ENCODE measurements around the gene TRIB2. TPM values are rescaled to one million over a fixed set of nuclear protein-coding genes. Genes with fewer than 3 reads are reported as not detected.

Gene TRIB2
- total RNA-seq, 1 donor from 2014 or later: 6.3 TPM

- H3K9me3 Mint-ChIP-seq: no peaks in the 10 kb centered on the region
- H3K27ac Mint-ChIP-seq: peak overlapping the region; percentile 82
- DNase-seq (ENCODE audit: low spot score): no peak
- peaks cover 69% of the 10 kb centered on the region for H3K4me1 Mint-ChIP-seq (ENCODE audit: low read depth)
- peaks cover 10% of the 10 kb centered on the region for H3K27me3 Mint-ChIP-seq (ENCODE audit: insufficient read depth)
- intact Hi-C loops (cut with micrococcal nuclease): loop anchor here (2.0 to 10.0 kb wide), 8 partner anchors 111 to 1376 kb away; partner anchors contain the start of genes E2F6 and ROCK2
- peaks cover 24% of the 10 kb centered on the region for H3K36me3 Mint-ChIP-seq (ENCODE audit: low read depth)
- H3K4me3 Mint-ChIP-seq: peak overlapping the region; percentile 91
These were observed 1.4 kb downstream of the TRIB2 start for GRCh38 chr2:12718015-12718671.

- Mint-ChIP-seq H3K4me3 (peak overlapping the region; percentile 91), H3K4me1 (ENCODE audit: low read depth) (peaks cover 72% of the 10 kb centered on the region), H3K27me3 (ENCODE audit: insufficient read depth) (peaks cover 11% of the 10 kb centered on the region), H3K27ac (peak overlapping the region; percentile 34), H3K36me3 (ENCODE audit: low read depth) (peaks cover 29% of the 10 kb centered on the region), H3K9me3 (no peaks in the 10 kb centered on the region)
- DNase-seq (ENCODE audit: low spot score): no peak
- intact Hi-C loops (cut with micrococcal nuclease): loop anchor here (2.0 to 10.0 kb wide), 8 partner anchors 112 to 1377 kb away; partner anchors contain the start of genes E2F6 and ROCK2
These were observed 2.1 kb downstream of the TRIB2 start for GRCh38 chr2:12718711-12719399.

- Mint-ChIP-seq H3K4me3 (peak overlapping the region; percentile 91), H3K4me1 (ENCODE audit: low read depth) (peaks cover 73% of the 10 kb centered on the region), H3K27ac (peak overlapping the region; percentile 53), H3K36me3 (ENCODE audit: low read depth) (peaks cover 35% of the 10 kb centered on the region), H3K9me3 (no peaks in the 10 kb centered on the region), H3K27me3 (ENCODE audit: insufficient read depth) (peaks cover 12% of the 10 kb centered on the region)
- no peak for DNase-seq (ENCODE audit: low spot score)
- intact Hi-C loops (cut with micrococcal nuclease): loop anchor here (1.0 to 10.0 kb wide), 9 partner anchors 9 to 1377 kb away; partner anchors contain the start of genes E2F6 and ROCK2
These were observed 2.9 kb downstream of the TRIB2 start for GRCh38 chr2:12719400-12720277.

- no peak for DNase-seq (ENCODE audit: low spot score)
- Mint-ChIP-seq H3K36me3 (ENCODE audit: low read depth) (peaks cover 41% of the 10 kb centered on the region), H3K4me1 (ENCODE audit: low read depth) (peaks cover 73% of the 10 kb centered on the region), H3K27ac (no peak overlapping the region), H3K27me3 (ENCODE audit: insufficient read depth) (peaks cover 12% of the 10 kb centered on the region), H3K9me3 (no peaks in the 10 kb centered on the region), H3K4me3 (peak overlapping the region; percentile 91)
- intact Hi-C loops (cut with micrococcal nuclease): loop anchor here (1.0 kb wide), 1 partner anchor 8 kb away; no protein-coding TSS in a partner anchor
These were observed 3.5 kb downstream of the TRIB2 start for GRCh38 chr2:12720278-12720620.

- peaks cover 43% of the 10 kb centered on the region for H3K36me3 Mint-ChIP-seq (ENCODE audit: low read depth)
- no peak for DNase-seq (ENCODE audit: low spot score)
- no peaks in the 10 kb centered on the region for H3K9me3 Mint-ChIP-seq
- H3K4me3 Mint-ChIP-seq: peak overlapping the region; percentile 91
- H3K27ac Mint-ChIP-seq: no peak overlapping the region
- intact Hi-C loops (cut with micrococcal nuclease): loop anchor here (1.0 kb wide), 1 partner anchor 7 kb away; no protein-coding TSS in a partner anchor
- peaks cover 73% of the 10 kb centered on the region for H3K4me1 Mint-ChIP-seq (ENCODE audit: low read depth)
- peaks cover 12% of the 10 kb centered on the region for H3K27me3 Mint-ChIP-seq (ENCODE audit: insufficient read depth)
These were observed 4.1 kb downstream of the TRIB2 start for GRCh38 chr2:12720754-12721378.

- peaks cover 48% of the 10 kb centered on the region for H3K36me3 Mint-ChIP-seq (ENCODE audit: low read depth)
- H3K27ac Mint-ChIP-seq: no peak overlapping the region
- H3K9me3 Mint-ChIP-seq: no peaks in the 10 kb centered on the region
- H3K4me3 Mint-ChIP-seq: peak overlapping the region; percentile 91
- intact Hi-C loops (cut with micrococcal nuclease): no loop called here
- H3K27me3 Mint-ChIP-seq (ENCODE audit: insufficient read depth): peaks cover 9% of the 10 kb centered on the region
- no peak for DNase-seq (ENCODE audit: low spot score)
- peaks cover 78% of the 10 kb centered on the region for H3K4me1 Mint-ChIP-seq (ENCODE audit: low read depth)
These were observed 5.1 kb downstream of the TRIB2 start for GRCh38 chr2:12721566-12722446.

- Mint-ChIP-seq H3K9me3 (no peaks in the 10 kb centered on the region), H3K27me3 (ENCODE audit: insufficient read depth) (peaks cover 9% of the 10 kb centered on the region), H3K27ac (no peak overlapping the region), H3K4me1 (ENCODE audit: low read depth) (peaks cover 87% of the 10 kb centered on the region), H3K4me3 (no peak overlapping the region), H3K36me3 (ENCODE audit: low read depth) (peaks cover 48% of the 10 kb centered on the region)
- intact Hi-C loops (cut with micrococcal nuclease): no loop called here
- DNase-seq (ENCODE audit: low spot score): no peak
These were observed 5.9 kb downstream of the TRIB2 start for GRCh38 chr2:12722447-12723316.

- intact Hi-C loops (cut with micrococcal nuclease): no loop called here
- no peaks in the 10 kb centered on the region for H3K9me3 Mint-ChIP-seq
- no peak for DNase-seq (ENCODE audit: low spot score)
- H3K36me3 Mint-ChIP-seq (ENCODE audit: low read depth): peaks cover 43% of the 10 kb centered on the region
- H3K27ac Mint-ChIP-seq: no peak overlapping the region
- H3K4me1 Mint-ChIP-seq (ENCODE audit: low read depth): peaks cover 92% of the 10 kb centered on the region
- no peak overlapping the region for H3K4me3 Mint-ChIP-seq
- peaks cover 5% of the 10 kb centered on the region for H3K27me3 Mint-ChIP-seq (ENCODE audit: insufficient read depth)
These were observed 7.2 kb downstream of the TRIB2 start for GRCh38 chr2:12723736-12724463.

GRCh38 chr2:12725233-12726187 is 8.8 kb downstream of the TRIB2 start:
- H3K36me3 Mint-ChIP-seq (ENCODE audit: low read depth): peaks cover 37% of the 10 kb centered on the region
- peaks cover 2% of the 10 kb centered on the region for H3K27me3 Mint-ChIP-seq (ENCODE audit: insufficient read depth)
- no peaks in the 10 kb centered on the region for H3K9me3 Mint-ChIP-seq
- H3K4me1 Mint-ChIP-seq (ENCODE audit: low read depth): peaks cover 81% of the 10 kb centered on the region
- H3K4me3 Mint-ChIP-seq: no peak overlapping the region
- DNase-seq (ENCODE audit: low spot score): no peak
- no peak overlapping the region for H3K27ac Mint-ChIP-seq
- intact Hi-C loops (cut with micrococcal nuclease): no loop called here

GRCh38 chr2:12726271-12726670 is 9.5 kb downstream of the TRIB2 start:
- peaks cover 73% of the 10 kb centered on the region for H3K4me1 Mint-ChIP-seq (ENCODE audit: low read depth)
- H3K36me3 Mint-ChIP-seq (ENCODE audit: low read depth): peaks cover 42% of the 10 kb centered on the region
- no peak overlapping the region for H3K27ac Mint-ChIP-seq
- intact Hi-C loops (cut with micrococcal nuclease): no loop called here
- peaks cover 2% of the 10 kb centered on the region for H3K27me3 Mint-ChIP-seq (ENCODE audit: insufficient read depth)
- DNase-seq (ENCODE audit: low spot score): no peak
- H3K4me3 Mint-ChIP-seq: no peak overlapping the region
- no peaks in the 10 kb centered on the region for H3K9me3 Mint-ChIP-seq
